Measurements from ENCODE around the gene DNTTIP2. TPM values are rescaled to one million over a fixed set of nuclear protein-coding genes. Genes with fewer than 3 reads are reported as not detected.

The DNTTIP2 gene
- total and polyA plus RNA-seq, 2 experiments from 2014 or later: 34.4 to 43.6 TPM

DNA sequence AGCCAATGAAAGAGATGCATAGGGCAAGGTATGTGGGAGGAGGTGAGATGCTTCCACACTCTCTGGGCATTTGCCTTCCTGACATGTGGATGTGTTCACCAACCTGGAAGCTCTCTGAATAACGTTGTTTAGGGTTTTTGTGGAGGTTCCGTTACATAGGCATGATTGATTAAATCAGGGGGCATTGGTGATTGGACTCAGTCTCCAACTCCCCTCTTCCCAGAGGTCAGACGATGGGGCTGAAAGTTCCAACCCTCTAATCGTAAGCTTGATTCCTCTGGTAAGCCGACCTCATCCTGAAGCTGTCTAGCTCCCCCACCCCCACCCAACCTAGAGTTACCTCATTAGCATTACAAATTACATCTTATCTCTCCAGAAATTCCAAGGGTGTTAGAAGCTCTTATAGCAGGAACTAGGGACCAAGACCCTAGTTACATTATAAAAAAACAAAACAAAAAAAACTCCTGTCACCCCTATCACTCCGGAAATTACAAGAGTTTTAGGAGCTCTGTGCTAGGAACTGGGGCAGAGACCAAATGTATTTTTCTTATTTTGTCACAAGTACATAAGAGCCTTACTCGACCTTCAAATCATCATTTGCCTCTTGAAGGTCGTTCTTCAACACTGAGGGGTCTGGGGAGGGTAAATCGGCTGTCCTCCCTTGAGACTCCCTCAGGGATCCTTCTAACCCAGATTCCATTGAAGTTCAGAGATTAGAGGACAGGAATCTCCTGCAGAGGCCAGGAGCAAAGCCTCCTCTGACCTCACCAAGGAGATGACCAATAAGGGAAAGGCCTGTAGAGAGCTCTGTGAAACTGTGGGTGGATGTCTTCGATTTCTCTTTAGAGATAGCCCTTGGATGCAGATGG, 58.2 kb downstream of the DNTTIP2 start:
- DNase-seq (ENCODE audit: low spot score): no peak
- Histone ChIP-seq H2AFZ (no peak overlapping the region), H3K27me3 (no peaks in the 10 kb centered on the region), H3K9me3 (ENCODE audit: low read depth) (no peaks in the 10 kb centered on the region), H3K79me2 (no peaks in the 10 kb centered on the region), H3K4me3 (no peak overlapping the region), H3K4me1 (ENCODE audit: insufficient read depth) (peaks cover 16% of the 10 kb centered on the region), H4K20me1 (ENCODE audit: insufficient read depth, poor library complexity, severe bottlenecking) (no peaks in the 10 kb centered on the region), H3K27ac (peak overlapping the region; percentile 48), H3K36me3 (replicated peaks; ENCODE audit: insufficient read depth, low read depth) (no peaks in the 10 kb centered on the region), H3K4me2 (no peak overlapping the region), H3K9me2 (replicated peaks; ENCODE audit: insufficient read depth) (no peaks in the 10 kb centered on the region)
- WGBS (ENCODE audit: low lambda C conversion rate, missing lambda C conversion rate): 46% methylated on average over 10 of the region's 10 CpGs
- TF ChIP-seq, protein P1, sequence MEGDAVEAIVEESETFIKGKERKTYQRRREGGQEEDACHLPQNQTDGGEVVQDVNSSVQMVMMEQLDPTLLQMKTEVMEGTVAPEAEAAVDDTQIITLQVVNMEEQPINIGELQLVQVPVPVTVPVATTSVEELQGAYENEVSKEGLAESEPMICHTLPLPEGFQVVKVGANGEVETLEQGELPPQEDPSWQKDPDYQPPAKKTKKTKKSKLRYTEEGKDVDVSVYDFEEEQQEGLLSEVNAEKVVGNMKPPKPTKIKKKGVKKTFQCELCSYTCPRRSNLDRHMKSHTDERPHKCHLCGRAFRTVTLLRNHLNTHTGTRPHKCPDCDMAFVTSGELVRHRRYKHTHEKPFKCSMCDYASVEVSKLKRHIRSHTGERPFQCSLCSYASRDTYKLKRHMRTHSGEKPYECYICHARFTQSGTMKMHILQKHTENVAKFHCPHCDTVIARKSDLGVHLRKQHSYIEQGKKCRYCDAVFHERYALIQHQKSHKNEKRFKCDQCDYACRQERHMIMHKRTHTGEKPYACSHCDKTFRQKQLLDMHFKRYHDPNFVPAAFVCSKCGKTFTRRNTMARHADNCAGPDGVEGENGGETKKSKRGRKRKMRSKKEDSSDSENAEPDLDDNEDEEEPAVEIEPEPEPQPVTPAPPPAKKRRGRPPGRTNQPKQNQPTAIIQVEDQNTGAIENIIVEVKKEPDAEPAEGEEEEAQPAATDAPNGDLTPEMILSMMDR (IDR thresholded peaks at IDR 0.05; ENCODE audit: poor library complexity): no peak
- no peak for TF ChIP-seq EZH2 (IDR thresholded peaks at IDR 0.05; ENCODE audit: borderline replicate concordance)

DNA sequence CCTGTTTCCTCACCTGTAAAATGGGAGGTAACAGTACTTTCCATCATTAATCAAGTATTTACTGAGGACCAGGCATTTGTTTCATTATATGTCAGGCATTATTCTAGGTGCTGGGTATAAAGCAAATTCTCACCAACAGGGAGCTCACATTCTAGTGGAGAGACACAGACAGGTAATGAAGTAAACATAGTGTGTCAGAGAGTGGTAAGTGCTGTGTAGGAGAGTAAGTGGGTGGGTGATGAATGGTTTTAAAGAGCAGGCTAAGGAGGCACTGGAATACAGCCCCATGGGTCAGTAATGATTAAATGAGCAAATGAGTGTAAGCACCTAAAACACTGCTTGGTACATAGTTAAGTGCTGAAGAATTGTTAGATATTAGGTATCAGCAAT, 60.4 kb downstream of the DNTTIP2 start:
- TF ChIP-seq EZH2phosphoT487 (IDR thresholded peaks at IDR 0.05; ENCODE audit: low read depth, severe bottlenecking, unreplicated experiment): no peak
- TF ChIP-seq EZH2 (IDR thresholded peaks at IDR 0.05; ENCODE audit: borderline replicate concordance): no peak
- TF ChIP-seq, protein P1 (IDR thresholded peaks at IDR 0.05; ENCODE audit: poor library complexity): no peak
- no peak overlapping the region for H2AFZ ChIP-seq
- H3K36me3 ChIP-seq (replicated peaks; ENCODE audit: insufficient read depth, low read depth): no peaks in the 10 kb centered on the region
- H3K4me3 ChIP-seq: no peak overlapping the region
- no peak for DNase-seq (ENCODE audit: low spot score)
- no peaks in the 10 kb centered on the region for H3K79me2 ChIP-seq
- H3K27me3 ChIP-seq: no peaks in the 10 kb centered on the region
- H3K9me3 ChIP-seq (ENCODE audit: low read depth): no peaks in the 10 kb centered on the region
- H4K20me1 ChIP-seq (ENCODE audit: insufficient read depth, poor library complexity, severe bottlenecking): no peaks in the 10 kb centered on the region
- H3K4me1 ChIP-seq (ENCODE audit: insufficient read depth): peaks cover 32% of the 10 kb centered on the region
- H3K27ac ChIP-seq: peak overlapping the region; percentile 18
- H3K4me2 ChIP-seq: no peak overlapping the region
- H3K9me2 ChIP-seq (replicated peaks; ENCODE audit: insufficient read depth): no peaks in the 10 kb centered on the region

DNA sequence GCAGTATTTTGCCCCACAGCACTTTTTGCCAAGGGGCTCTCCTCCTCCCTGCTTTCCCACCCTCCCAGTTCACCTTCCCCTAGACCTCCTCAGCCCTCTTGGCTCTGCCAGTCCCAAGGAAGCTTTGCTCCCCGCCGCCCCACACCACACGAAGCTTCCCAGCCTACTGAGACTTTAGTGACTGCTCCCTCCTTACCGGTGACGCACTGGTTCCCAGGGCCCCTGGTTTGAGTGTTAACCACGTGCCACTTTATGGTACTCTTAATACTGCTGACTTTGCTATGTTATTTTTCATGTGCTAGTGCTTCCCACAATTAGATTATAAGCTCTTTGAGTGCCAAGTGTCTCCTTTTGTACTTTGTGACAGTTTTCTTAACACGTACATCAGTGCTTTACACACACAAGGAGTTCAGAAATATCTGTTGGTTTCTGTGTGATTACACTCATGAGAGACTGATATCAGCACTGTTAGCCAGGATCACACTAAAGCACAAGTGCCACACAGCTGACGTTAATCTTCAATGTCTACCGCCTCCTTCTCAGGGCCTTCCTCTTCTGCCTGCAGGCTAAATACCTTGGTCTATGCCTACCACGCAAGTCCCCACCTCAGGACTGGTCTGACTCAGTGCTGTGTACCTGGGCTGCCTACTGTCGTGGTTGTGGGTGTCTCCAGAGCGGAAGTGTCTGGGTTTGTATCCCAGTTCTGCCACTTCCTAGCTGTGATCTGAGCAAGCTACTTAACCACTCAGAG, 61.0 kb downstream of the DNTTIP2 start:
- H3K79me2 ChIP-seq: no peaks in the 10 kb centered on the region
- H3K4me3 ChIP-seq: no peak overlapping the region

More for the DNA sequence above, 61.0 kb downstream of the DNTTIP2 start:
- Histone ChIP-seq H3K27ac (peak overlapping the region; percentile 18), H4K20me1 (ENCODE audit: insufficient read depth, poor library complexity, severe bottlenecking) (no peaks in the 10 kb centered on the region), H3K9me3 (ENCODE audit: low read depth) (no peaks in the 10 kb centered on the region), H2AFZ (no peak overlapping the region), H3K4me2 (no peak overlapping the region), H3K27me3 (no peaks in the 10 kb centered on the region), H3K4me1 (ENCODE audit: insufficient read depth) (peaks cover 32% of the 10 kb centered on the region), H3K36me3 (replicated peaks; ENCODE audit: insufficient read depth, low read depth) (no peaks in the 10 kb centered on the region), H3K9me2 (replicated peaks; ENCODE audit: insufficient read depth) (no peaks in the 10 kb centered on the region)
- no peak for DNase-seq (ENCODE audit: low spot score)
- TF ChIP-seq, protein P1 (IDR thresholded peaks at IDR 0.05; ENCODE audit: poor library complexity): no peak
- TF ChIP-seq EZH2phosphoT487 (IDR thresholded peaks at IDR 0.05; ENCODE audit: low read depth, severe bottlenecking, unreplicated experiment): no peak
- TF ChIP-seq EZH2 (IDR thresholded peaks at IDR 0.05; ENCODE audit: borderline replicate concordance): no peak
- 78% methylated on average over 12 of the region's 12 CpGs for WGBS (ENCODE audit: low lambda C conversion rate, missing lambda C conversion rate)

Measured in hepatocyte (in vitro differentiated cells).